Chondrocyte (in vitro differentiated cells): Measurements from ENCODE around the gene SQOR. TPM values are rescaled to one million over a fixed set of nuclear protein-coding genes. Genes with fewer than 3 reads are reported as not detected.

Source experiments
- DNase-seq: peaks from one replicate; pipeline ENCODE4 v3.0.0; 2021; ENCODE audit warnings: mixed read lengths, low spot score
- H3K27ac Mint-ChIP-seq: one replicate; pipeline ENCODE4 v1.8.0; 2021; ENCODE audit warnings: mild to moderate bottlenecking, moderate library complexity, mixed read lengths; ENCODE audit not compliant: unreplicated experiment
- H3K27me3 Mint-ChIP-seq: 2 replicates; pipeline ENCODE4 v1.8.0; 2021; ENCODE audit warnings: low read depth, mixed read lengths
- H3K36me3 Mint-ChIP-seq: 2 replicates; pipeline ENCODE4 v1.8.0; 2021; ENCODE audit warnings: low read depth, mixed read lengths
- H3K4me1 Mint-ChIP-seq: 2 replicates; pipeline ENCODE4 v1.8.0; 2021; ENCODE audit warnings: low read depth, mild to moderate bottlenecking, mixed read lengths
- H3K4me3 Mint-ChIP-seq: one replicate; pipeline ENCODE4 v1.8.0; 2021; ENCODE audit warnings: mild to moderate bottlenecking, moderate library complexity, mixed read lengths; ENCODE audit not compliant: unreplicated experiment
- H3K9me3 Mint-ChIP-seq: 2 replicates; pipeline ENCODE4 v1.8.0; 2021; ENCODE audit warnings: low read depth, mixed read lengths
- CTCF ChIP-seq: fragments of 200-600 bp; sonication (generic); IDR thresholded peaks from 2 replicates; pipeline ENCODE4 v1.5.0; 2021; ENCODE audit warnings: antibody characterized with exemption, mild to moderate bottlenecking, moderate library complexity
- total RNA-seq: library from RNA; stranded (reverse); gene quantifications from 3 replicates; pipeline ENCODE4 v1.2.1, GENCODE V29; 2021

Gene SQOR
- total RNA-seq, 1 donor from 2014 or later, result 10.9 TPM

- Mint-ChIP-seq H3K36me3 (peaks cover 7% of the 10 kb centered on the region), H3K27me3 (no peaks in the 10 kb centered on the region)
Observed at GRCh38 chr15:45611305-45611704, 23.5 kb upstream of the SQOR start.

GRCh38 chr15:45612790-45613415 is 21.9 kb upstream of the SQOR start:
- Mint-ChIP-seq H3K4me3 (no peak overlapping the region), H3K4me1 (peaks cover 7% of the 10 kb centered on the region), H3K36me3 (peaks cover under 1% of the 10 kb centered on the region), H3K27me3 (no peaks in the 10 kb centered on the region), H3K27ac (peak overlapping the region; percentile 60), H3K9me3 (no peaks in the 10 kb centered on the region)
- no peak for DNase-seq
- TF ChIP-seq CTCF, result no peak

More at GRCh38 chr15:45611305-45611704, 23.5 kb upstream of the SQOR start:
- Mint-ChIP-seq H3K27ac (no peak overlapping the region), H3K4me1 (peaks cover 7% of the 10 kb centered on the region), H3K9me3 (no peaks in the 10 kb centered on the region), H3K4me3 (no peak overlapping the region)
- DNase-seq, result no peak
- TF ChIP-seq CTCF, result peak; percentile 84

- peaks cover 7% of the 10 kb centered on the region for H3K4me1 Mint-ChIP-seq
- no peaks in the 10 kb centered on the region for H3K9me3 Mint-ChIP-seq
- H3K27me3 Mint-ChIP-seq, result no peaks in the 10 kb centered on the region
- TF ChIP-seq CTCF, result no peak
- no peaks in the 10 kb centered on the region for H3K36me3 Mint-ChIP-seq
- DNase-seq, result no peak
- no peak overlapping the region for H3K27ac Mint-ChIP-seq
- H3K4me3 Mint-ChIP-seq, result no peak overlapping the region
Observed at GRCh38 chr15:45616901-45617323, 17.9 kb upstream of the SQOR start.

- TF ChIP-seq CTCF, result no peak
- Mint-ChIP-seq H3K4me3 (no peak overlapping the region), H3K36me3 (peaks cover 8% of the 10 kb centered on the region), H3K9me3 (peaks cover 4% of the 10 kb centered on the region), H3K4me1 (no peaks in the 10 kb centered on the region), H3K27me3 (no peaks in the 10 kb centered on the region), H3K27ac (no peak overlapping the region)
- DNase-seq, result no peak
Observed at GRCh38 chr15:45618813-45619212, 16.0 kb upstream of the SQOR start.

- Mint-ChIP-seq H3K27me3 (no peaks in the 10 kb centered on the region), H3K9me3 (peaks cover 21% of the 10 kb centered on the region), H3K36me3 (peaks cover 16% of the 10 kb centered on the region), H3K4me1 (peaks cover 5% of the 10 kb centered on the region), H3K4me3 (no peak overlapping the region), H3K27ac (no peak overlapping the region)
- TF ChIP-seq CTCF, result no peak
- no peak for DNase-seq
Observed at GRCh38 chr15:45628136-45628535, 6.7 kb upstream of the SQOR start.
